CD8-positive, alpha-beta T cell (primary cell): ENCODE results near the gene LYRM4. TPM values are rescaled to one million over a fixed set of nuclear protein-coding genes. Genes with fewer than 3 reads are reported as not detected.

Experiments
- microRNA-seq: library from miRNA; unstranded; fragments of <30 nt; microRNA quantifications from one replicate; pipeline ENCODE4 v1.2.0, GENCODE V29; 2022; ENCODE audit warnings: borderline microRNAs expressed
- total RNA-seq, 46 experiments: library from RNA in 2 of 46; stranded (reverse) in 2 of 46; gene quantifications; one replicate each; pipeline ENCODE4 v1.2.3 and lab custom pipeline; 2021 to 2026

Gene LYRM4
- total RNA-seq, 2 experiments from 2014 or later = 23.4 to 24.3 TPM

Small RNA genes lying within 50 kb of the gene (microRNA-seq; reads per million reads assigned to microRNA genes)
- 1.0 reads per million for gene MIR3691

Other genes with a start within 250 kb of the LYRM4 start
- not detected for gene PPP1R3G, start 175.6 kb downstream of the LYRM4 start, total RNA-seq
- gene FARS2, start 563 bp upstream of the LYRM4 start, total RNA-seq = 10 to 100 TPM in 1 of 2 experiments, 1 to 10 TPM in 1; 9.1 to 10.5 TPM